ENCODE results near the gene CPNE2.

The CPNE2 gene

GRCh38 chr16:57175896-57176295, 83.5 kb downstream of the CPNE2 start:
- H3K4me3 ChIP-seq (ENCODE audit: control insufficient read depth, low read depth, low read length) = no peak overlapping the region
- TF ChIP-seq CTCF (conservative IDR thresholded peaks at IDR 0.05; ENCODE audit: control insufficient read depth, insufficient read depth, low read depth, low read length) = no peak

GRCh38 chr16:57178196-57178595, 85.8 kb downstream of the CPNE2 start:
- no peak overlapping the region for H3K4me3 ChIP-seq (ENCODE audit: control insufficient read depth, low read depth, low read length)
- TF ChIP-seq CTCF (conservative IDR thresholded peaks at IDR 0.05; ENCODE audit: control insufficient read depth, insufficient read depth, low read depth, low read length) = no peak
- no peak for DNase-seq (ENCODE audit: low read depth)

More at GRCh38 chr16:57175896-57176295, 83.5 kb downstream of the CPNE2 start:
- no peak for DNase-seq (ENCODE audit: low read depth)

GRCh38 chr16:57178793-57179212, 86.4 kb downstream of the CPNE2 start:
- TF ChIP-seq CTCF (conservative IDR thresholded peaks at IDR 0.05; ENCODE audit: control insufficient read depth, insufficient read depth, low read depth, low read length) = no peak
- H3K4me3 ChIP-seq (ENCODE audit: control insufficient read depth, low read depth, low read length) = no peak overlapping the region
- no peak for DNase-seq (ENCODE audit: low read depth)

- DNase-seq (ENCODE audit: low read depth) = no peak
- no peak for TF ChIP-seq CTCF (conservative IDR thresholded peaks at IDR 0.05; ENCODE audit: control insufficient read depth, insufficient read depth, low read depth, low read length)
- no peak overlapping the region for H3K4me3 ChIP-seq (ENCODE audit: control insufficient read depth, low read depth, low read length)
Measured at GRCh38 chr16:57179215-57179828, 86.9 kb downstream of the CPNE2 start.

GRCh38 chr16:57184113-57184512, 91.7 kb downstream of the CPNE2 start:
- TF ChIP-seq CTCF (conservative IDR thresholded peaks at IDR 0.05; ENCODE audit: control insufficient read depth, insufficient read depth, low read depth, low read length) = no peak
- H3K4me3 ChIP-seq (ENCODE audit: control insufficient read depth, low read depth, low read length) = no peak overlapping the region

GRCh38 chr16:57184887-57185445, 92.6 kb downstream of the CPNE2 start:
- DNase-seq (ENCODE audit: low read depth) = no peak
- TF ChIP-seq CTCF (conservative IDR thresholded peaks at IDR 0.05; ENCODE audit: control insufficient read depth, insufficient read depth, low read depth, low read length) = no peak

More at GRCh38 chr16:57184113-57184512, 91.7 kb downstream of the CPNE2 start:
- DNase-seq (ENCODE audit: low read depth) = no peak

More at GRCh38 chr16:57184887-57185445, 92.6 kb downstream of the CPNE2 start:
- peak overlapping the region; percentile 90 for H3K4me3 ChIP-seq (ENCODE audit: control insufficient read depth, low read depth, low read length)

Measured in fibroblast of mammary gland (primary cell).